Kidney epithelial cell (primary cell): ENCODE data around the gene ERAP2. TPM values are rescaled to one million over a fixed set of nuclear protein-coding genes. Genes with fewer than 3 reads are reported as not detected.

Experiments used
- DNase-seq: peaks from one replicate; pipeline ENCODE4 v3.0.0-alpha.2; 2010; ENCODE audit warnings: low read depth
- H3K27me3 ChIP-seq: 2 replicates; pipeline ENCODE4 v1.6.0; 2011; ENCODE audit warnings: low read length; ENCODE audit not compliant: control insufficient read depth, insufficient read depth
- H3K36me3 ChIP-seq: 2 replicates; pipeline ENCODE4 v1.5.1; 2011; ENCODE audit warnings: low read length; ENCODE audit not compliant: control insufficient read depth, insufficient read depth
- H3K4me3 ChIP-seq: 2 replicates; pipeline ENCODE4 v1.5.1; 2011; ENCODE audit warnings: low read depth, mild to moderate bottlenecking, control low read depth, low read length
- total RNA-seq: library from RNA; depleted of rRNA; stranded (reverse); fragments of >200 nt; gene quantifications from 2 replicates; pipeline ENCODE4 v1.2.3, GENCODE V29; 2015
- TF ChIP-seq, protein P1 (sequence below): IDR thresholded peaks from 2 replicates; pipeline ENCODE4 v1.5.1; 2011; ENCODE audit warnings: mild to moderate bottlenecking, moderate library complexity, low read length, control low read depth, inconsistent platforms; ENCODE audit not compliant: insufficient read depth, poor library complexity, severe bottlenecking

The ERAP2 gene
- total RNA-seq, 1 donor from 2014 or later, result 19.1 TPM

DNA sequence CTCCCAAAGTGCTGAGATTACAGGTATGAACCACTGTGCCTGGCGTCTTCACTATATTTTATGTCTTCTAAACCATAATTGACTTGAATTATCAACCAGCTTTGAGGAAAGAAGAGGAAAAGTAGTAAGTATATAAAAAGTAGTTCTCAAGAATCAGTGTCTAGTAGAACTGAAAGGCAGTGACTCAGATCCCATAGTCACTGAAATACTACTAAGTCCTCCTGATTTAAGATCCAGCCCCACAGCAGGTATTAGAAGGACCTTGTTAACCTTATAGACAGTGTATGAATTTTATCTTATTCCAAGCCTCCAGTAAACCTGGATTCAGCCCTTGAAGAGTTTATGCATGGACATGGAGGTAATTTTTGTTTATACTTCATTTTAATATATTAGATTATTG lies 91.1 kb downstream of the ERAP2 start:
- H3K36me3 ChIP-seq, result no peaks in the 10 kb centered on the region
- H3K27me3 ChIP-seq, result no peaks in the 10 kb centered on the region
- H3K4me3 ChIP-seq, result no peak overlapping the region
- DNase-seq, result no peak
- TF ChIP-seq, protein P1, sequence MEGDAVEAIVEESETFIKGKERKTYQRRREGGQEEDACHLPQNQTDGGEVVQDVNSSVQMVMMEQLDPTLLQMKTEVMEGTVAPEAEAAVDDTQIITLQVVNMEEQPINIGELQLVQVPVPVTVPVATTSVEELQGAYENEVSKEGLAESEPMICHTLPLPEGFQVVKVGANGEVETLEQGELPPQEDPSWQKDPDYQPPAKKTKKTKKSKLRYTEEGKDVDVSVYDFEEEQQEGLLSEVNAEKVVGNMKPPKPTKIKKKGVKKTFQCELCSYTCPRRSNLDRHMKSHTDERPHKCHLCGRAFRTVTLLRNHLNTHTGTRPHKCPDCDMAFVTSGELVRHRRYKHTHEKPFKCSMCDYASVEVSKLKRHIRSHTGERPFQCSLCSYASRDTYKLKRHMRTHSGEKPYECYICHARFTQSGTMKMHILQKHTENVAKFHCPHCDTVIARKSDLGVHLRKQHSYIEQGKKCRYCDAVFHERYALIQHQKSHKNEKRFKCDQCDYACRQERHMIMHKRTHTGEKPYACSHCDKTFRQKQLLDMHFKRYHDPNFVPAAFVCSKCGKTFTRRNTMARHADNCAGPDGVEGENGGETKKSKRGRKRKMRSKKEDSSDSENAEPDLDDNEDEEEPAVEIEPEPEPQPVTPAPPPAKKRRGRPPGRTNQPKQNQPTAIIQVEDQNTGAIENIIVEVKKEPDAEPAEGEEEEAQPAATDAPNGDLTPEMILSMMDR, result no peak

DNA sequence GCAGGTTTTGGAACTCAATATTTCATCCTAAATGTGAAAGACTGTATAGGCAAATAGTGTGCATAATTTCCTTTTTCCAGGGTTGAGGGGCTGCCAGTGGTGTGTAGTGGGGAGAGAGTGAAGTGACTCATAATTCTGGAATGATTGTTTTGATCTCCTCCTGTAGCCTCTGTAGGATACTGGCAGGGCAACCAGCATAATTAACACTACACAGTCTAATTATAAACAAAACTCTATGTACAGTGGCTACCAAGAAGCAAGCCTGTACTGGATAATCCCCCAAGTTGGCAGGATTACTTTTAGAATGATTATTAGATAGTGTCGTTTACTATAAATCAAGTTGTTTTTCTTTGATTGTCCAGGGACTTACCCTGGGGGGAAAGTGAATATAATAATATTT lies 91.8 kb downstream of the ERAP2 start:
- H3K4me3 ChIP-seq, result no peak overlapping the region
- DNase-seq, result peak; percentile 43

DNA sequence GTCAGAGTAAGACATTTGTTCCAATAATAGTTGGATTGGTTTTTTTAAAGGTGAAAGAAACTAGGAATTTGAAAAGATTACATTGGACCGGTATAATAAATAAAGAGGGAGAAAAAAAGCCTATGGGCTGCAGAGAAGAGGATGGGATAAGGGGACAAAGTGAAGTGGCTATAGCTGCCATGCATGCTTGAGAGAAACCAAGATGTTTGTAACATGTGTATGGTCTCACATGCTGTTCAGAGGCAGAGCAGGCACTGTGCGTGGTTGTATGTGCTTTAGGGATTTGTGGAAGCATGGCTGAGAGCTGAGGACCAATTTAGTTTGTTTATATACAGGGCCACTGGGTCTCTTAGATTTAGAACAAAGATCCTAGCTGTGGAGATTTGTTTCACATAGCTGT lies 92.3 kb downstream of the ERAP2 start:
- TF ChIP-seq, protein P1, result no peak
- Histone ChIP-seq H3K4me3 (no peak overlapping the region), H3K36me3 (no peaks in the 10 kb centered on the region), H3K27me3 (no peaks in the 10 kb centered on the region)
- DNase-seq, result no peak

More for the DNA sequence above, 91.8 kb downstream of the ERAP2 start:
- no peaks in the 10 kb centered on the region for H3K27me3 ChIP-seq
- no peaks in the 10 kb centered on the region for H3K36me3 ChIP-seq
- TF ChIP-seq, protein P1, result no peak

Other genes with a start within 250 kb of the ERAP2 start
- gene CAST, start 214.1 kb upstream of the ERAP2 start, total RNA-seq, result 155 and 174 TPM in 2 replicates
- gene ERAP1, start 68.6 kb upstream of the ERAP2 start, total RNA-seq, result 80.5 and 81.1 TPM in 2 replicates
- gene LNPEP, start 59.6 kb downstream of the ERAP2 start, total RNA-seq, result 24.6 and 25.5 TPM in 2 replicates